HG02884 (cell line): Measurements from ENCODE around the gene SMIM43.
"Not testable (repeated sequence)": the region's sequence is repeated elsewhere in the genome, so short reads cannot be mapped to it uniquely, and the experiment has no call there.

Experiments used
- ATAC-seq: cut with Tn5 transposase; IDR thresholded peaks from one replicate; pipeline ENCODE4 v1.9.1; 2021; ENCODE audit warnings: mild to moderate bottlenecking, moderate library complexity; ENCODE audit not compliant: unreplicated experiment

The SMIM43 gene

DNA sequence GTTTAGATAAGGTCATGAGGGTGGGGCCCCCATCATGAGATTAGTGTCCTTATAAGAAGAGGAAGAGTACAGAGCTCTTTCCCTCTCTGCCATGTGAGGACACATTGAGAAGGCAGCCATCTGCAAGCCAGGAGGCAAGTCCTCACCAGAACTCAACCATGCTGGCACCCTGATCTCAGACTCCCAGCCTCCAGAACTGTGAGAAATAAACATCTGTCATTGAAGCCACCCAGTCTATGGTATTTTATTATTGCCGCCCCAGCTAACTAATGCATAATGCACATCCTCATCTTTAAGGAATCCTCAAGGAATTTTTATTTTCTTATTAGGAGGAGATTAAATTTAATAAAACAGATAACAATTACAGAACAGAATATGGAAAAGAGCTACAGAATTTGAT, 19.4 kb upstream of the SMIM43 start:
- no peak for ATAC-seq

- no peak for ATAC-seq
Observed at GRCh38 chr4:121783210-121783609, 18.2 kb upstream of the SMIM43 start.

GRCh38 chr4:121778991-121779628, 14.1 kb upstream of the SMIM43 start:
- no peak for ATAC-seq

DNA sequence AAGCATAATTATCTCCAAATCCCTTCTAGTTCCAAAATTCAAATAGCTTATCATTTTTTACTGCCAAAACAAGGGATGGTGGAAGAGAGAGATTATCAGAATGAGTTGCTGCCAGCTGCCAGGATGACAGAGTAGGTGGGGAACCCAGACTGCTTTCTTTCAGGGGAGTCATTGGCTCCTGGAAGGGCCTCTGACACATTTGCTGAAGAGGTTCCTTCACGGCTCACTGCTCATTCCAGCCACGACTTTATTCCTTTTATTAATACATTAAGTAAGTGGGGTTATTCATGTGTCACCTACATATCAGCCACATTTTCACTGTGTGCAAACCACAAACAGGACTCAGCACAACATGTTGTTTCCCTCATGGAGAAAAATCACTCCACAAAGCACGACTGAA, 12.7 kb upstream of the SMIM43 start:
- peak; percentile 90 for ATAC-seq

- ATAC-seq: no peak
Observed at GRCh38 chr4:121776610-121777401, 11.8 kb upstream of the SMIM43 start.

DNA sequence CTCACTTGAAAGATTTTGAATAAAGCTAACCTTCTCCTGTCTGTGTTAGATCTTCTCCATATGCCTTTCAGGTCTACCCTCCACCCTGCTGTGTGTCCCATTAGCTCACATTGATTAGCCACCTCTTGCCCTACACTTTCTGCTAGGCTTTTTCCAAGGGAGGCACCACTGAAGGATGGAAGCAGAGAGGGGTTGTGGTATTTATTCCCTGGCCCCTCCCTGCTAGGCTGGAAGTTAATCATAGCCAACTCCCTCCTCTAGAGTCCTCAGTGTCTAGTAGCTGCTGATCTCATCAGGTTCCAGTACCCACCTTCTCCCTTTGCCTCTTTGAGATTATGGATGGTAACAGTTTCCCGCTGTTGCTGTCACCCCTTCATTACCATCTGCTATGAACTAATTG, 8.9 kb upstream of the SMIM43 start:
- no peak for ATAC-seq

GRCh38 chr4:121771869-121772268, 6.9 kb upstream of the SMIM43 start:
- ATAC-seq: no peak

DNA sequence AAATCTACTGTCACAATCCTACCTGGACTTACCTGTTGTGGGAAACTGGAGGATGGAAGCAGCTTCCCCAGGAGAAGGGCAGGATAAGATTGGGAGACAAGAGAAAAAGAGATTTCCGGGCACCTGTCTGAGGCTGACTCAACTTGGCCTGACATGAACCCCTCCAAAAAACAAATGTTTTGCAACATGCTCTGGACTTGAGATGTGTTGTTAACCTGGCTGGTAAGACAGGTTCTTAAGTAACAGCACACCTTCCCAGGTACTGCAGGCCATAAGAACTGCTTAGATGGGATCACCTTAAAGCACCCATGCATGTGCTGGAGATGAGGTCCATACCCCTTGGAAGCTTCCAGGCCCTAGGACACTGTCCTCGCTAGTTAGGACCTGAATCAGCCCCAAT, 4.4 kb upstream of the SMIM43 start:
- no peak for ATAC-seq

DNA sequence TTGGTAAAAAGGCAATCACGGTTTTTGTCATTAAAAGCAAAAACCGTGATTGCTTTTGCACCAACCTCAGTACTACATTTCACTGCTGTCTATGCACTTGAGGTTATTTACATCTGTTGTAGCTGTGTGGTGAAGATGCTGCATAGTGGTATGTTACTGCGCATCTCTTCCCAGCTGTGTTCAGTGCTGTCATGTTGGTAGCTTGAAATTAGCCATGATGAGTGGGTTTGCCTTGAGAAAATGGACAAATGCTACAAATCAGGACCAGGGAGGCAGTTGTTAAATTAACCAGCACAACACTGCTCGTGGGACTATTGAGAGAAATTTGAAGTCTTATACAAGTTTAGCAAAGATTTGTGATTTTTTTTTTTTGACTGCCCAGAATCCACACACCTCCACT, 2.2 kb upstream of the SMIM43 start:
- ATAC-seq: no peak

GRCh38 chr4:121765971-121766538, 1.1 kb upstream of the SMIM43 start:
- no peak for ATAC-seq

DNA sequence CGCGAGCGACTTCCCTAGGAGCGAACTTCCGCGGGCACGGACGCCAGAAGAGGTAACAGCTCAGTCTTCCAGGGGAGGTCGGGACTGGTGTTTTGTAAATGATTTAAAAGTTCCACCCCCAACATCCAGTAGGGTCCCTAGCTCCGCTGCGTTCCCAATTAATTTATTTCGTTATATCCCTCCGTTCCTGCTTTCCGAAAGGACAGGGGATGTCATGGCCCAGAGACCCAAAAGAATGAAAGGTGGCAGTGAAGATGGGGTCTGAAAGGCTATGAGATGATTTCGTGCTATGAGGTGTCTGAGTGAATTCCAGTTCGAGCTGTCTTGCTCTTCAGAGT, 373 bp upstream of the SMIM43 start:
- no peak for ATAC-seq

DNA sequence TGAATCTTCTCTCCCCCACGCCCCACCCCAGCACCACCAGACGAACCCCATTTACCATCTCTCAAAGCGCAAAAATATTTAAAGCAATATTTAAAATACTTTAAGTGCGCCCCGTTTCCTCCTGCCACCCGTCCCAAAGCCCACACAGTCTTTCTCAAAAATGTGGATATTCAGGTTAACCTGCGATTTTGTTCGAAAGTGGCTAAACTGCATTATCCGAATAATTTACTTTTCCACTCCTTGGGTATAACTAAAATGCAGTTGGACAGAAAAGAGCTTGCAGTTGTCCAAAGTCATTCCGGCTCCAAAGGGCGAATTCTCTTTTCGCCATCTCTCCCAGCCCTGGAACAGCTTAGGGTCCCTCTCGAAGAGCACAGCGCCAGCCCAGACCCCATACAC, 662 bp downstream of the SMIM43 start:
- no peak for ATAC-seq

GRCh38 chr4:121760205-121760604, 4.8 kb downstream of the SMIM43 start:
- no peak for ATAC-seq

GRCh38 chr4:121758925-121759568, 5.9 kb downstream of the SMIM43 start:
- ATAC-seq: no peak

DNA sequence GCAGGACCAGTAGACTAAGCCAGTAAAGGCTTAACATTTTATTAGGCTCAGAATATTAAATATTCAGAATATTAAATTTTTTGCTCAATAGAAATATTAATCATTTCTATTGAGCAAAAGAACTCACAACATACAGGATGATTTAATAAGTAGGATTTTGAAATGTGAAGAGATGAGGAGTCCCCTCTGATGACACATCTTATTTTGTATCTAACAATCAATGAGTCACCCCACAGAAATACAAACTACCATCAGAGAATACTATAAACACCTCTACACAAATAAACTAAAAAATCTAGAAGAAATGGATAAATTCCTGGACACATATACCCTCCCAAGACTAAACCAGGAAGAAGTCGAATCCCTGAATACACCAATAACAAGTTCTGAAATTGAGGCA, 12.8 kb downstream of the SMIM43 start:
- ATAC-seq: not testable (repeated sequence)

DNA sequence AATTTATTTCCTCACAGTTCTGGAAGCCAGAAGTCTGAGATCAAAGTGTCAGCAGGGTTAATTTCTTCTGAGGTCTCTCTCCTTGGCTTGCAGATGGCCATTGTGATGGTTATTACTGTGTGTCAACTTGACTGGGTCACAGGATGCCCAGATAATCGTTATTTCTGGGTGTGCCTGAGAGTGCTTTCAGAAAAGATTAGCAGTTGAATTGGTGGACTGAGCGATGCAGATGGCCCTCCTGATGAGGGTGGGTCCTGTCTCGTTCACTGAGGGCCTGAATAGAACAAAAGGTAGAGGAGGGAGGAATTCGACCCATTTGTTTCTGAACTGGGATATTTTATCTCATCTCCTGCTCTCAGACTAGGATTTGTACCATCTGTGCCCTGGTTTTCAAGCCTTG, 15.7 kb downstream of the SMIM43 start:
- ATAC-seq: no peak

DNA sequence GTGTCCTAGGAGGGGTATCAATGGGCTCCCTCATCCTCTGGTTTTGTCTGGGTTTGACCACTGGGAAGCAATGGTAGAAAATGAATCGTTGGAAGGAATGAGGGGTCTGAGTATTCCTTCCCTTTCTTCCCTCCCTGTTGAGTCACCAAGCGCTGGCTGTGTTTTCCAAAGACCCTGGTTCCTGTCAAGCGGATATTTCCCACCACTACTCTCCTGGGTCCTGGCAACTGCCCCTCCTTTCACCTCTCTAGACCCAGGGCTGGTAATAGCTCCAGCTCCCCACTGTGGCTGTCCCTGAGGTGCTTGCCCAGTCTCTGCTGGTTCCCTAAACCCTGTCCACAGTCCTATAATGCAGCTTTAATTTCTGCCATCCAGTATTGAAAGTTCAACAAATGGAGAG, 22.2 kb downstream of the SMIM43 start:
- no peak for ATAC-seq

GRCh38 chr4:121741751-121742150, 23.2 kb downstream of the SMIM43 start:
- ATAC-seq: no peak

- no peak for ATAC-seq
Observed at GRCh38 chr4:121740796-121741409, 24.1 kb downstream of the SMIM43 start.

- ATAC-seq: no peak
Observed at GRCh38 chr4:121739575-121739974, 25.4 kb downstream of the SMIM43 start.

GRCh38 chr4:121738780-121739535, 26.0 kb downstream of the SMIM43 start:
- no peak for ATAC-seq
